NCI-H748 treated with DMSO at 0.1 percent for 48 hours (cell line): ENCODE results near the gene RAMP1.
"Not testable (repeated sequence)": the region's sequence is repeated elsewhere in the genome, so short reads cannot be mapped to it uniquely, and the experiment has no call there.

Source experiments
- DNase-seq: peaks from one replicate; lab custom pipeline; 2025; lab: John Stamatoyannopoulos, UW

Gene RAMP1

DNA sequence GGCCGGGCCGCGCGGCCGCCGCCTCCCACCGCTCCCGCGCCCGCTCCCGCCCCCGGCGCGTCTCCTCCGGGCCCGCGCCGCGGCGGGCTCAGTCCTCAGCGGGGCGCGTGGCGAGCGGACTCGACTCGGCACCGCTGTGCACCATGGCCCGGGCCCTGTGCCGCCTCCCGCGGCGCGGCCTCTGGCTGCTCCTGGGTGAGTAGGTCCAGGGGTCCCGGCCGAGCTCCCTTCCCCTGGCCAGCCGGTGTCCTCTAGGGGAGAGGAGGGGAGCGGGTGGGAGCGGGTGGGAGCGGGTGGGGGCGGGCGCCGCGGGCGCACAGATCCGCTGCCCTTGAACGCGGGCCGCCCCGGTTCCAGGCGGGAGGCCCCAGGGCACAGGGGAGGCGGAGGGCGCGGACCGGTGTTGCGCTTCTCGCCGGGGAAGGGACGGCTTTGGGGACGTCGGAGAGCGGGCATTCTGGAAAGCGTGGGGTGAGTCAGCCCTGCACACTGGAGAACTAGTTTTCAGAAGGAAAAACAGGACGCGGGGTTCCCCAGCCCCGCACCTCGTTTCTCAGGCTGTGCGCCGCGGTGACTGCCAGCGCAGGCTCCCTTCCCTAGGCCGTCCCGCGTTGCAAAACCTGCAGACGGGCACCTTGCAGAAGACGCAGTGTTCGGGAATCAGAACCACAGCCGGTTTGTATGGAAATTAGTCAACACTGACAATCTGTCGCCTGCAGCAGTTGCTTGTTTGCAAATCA, at the start of gene RAMP1:
Gene RAMP1, plus strand, starts transcription at position 91 of the 740 bp plus-strand sequence. Its CDS starts 53 bp downstream, at position 144.
- DNase-seq: no peak

DNA sequence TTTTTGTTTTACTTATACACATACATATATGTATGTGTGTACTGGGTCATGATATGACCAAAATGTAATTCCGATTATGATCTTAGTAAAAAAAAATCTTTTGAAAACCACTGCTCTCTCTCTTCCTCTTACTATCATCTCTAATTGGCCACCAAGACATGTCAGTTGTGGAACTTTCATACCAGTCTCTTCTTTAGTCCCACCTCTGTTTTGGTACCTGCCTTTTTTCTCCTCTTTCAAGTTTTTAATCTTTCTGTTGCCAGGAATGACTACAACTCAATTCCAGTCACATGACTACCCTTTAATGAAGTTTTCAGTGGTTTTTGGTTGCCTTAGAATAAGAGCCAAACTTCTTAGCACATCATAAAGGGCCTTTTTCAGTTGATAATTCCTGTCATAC, 43.8 kb upstream of the RAMP1 start:
- no peak for DNase-seq

DNA sequence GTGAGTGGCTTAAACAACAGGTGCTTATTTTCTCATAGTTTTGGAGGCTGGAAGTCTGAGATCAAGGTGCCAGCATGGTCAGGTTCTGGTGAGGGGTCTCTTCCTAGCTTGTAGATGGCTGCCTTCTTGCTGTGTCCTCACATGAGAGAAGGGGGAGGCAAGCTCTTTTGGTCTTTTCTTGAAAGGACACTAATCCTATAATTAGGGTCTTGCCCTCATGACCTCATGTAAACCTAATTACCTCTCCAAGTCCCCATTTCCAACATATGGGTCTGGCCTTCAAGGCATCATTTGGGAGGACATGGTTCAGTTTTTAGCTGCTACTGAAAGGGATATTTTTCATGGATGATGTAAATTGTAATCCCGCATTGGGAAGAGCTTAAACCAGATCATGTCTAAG, 42.9 kb upstream of the RAMP1 start:
- no peak for DNase-seq

DNA sequence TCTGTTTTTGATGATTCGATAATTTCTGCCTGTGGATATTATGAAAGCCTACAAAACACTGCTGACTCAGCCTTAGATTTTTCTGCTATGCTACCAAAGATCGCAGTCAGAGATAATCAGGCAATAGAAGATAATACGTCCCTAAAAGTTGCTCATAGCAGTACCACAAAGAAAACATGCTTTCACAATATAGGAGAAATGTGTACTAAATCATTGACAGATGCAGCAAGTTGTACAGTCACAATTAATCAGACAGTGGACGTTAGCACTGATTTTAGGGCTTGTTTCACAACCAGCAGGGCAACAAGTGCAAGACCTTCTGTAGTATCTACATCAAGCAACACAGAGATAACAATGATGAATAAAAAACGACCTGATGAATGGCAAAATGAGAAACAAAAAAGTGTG, 41.4 kb upstream of the RAMP1 start:
- DNase-seq: no peak

DNA sequence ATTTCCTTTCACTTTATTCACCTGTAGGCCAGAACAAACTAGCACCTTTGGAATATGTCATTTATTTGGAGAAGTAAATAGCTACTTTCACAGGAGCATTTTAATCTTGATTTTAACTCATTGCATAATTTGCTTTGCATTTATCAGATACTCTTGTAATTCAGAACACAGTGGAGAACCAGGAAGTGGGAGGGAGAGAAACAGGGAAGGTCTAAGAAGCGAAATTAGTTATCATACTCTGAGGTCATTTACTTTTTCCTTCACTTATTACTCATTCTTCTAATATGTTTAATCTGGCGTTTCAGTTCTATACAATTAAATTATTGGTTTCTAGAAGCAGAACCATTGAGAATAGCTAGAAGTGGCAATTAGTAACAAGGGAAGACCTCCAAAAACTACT, 40.2 kb upstream of the RAMP1 start:
- no peak for DNase-seq

DNA sequence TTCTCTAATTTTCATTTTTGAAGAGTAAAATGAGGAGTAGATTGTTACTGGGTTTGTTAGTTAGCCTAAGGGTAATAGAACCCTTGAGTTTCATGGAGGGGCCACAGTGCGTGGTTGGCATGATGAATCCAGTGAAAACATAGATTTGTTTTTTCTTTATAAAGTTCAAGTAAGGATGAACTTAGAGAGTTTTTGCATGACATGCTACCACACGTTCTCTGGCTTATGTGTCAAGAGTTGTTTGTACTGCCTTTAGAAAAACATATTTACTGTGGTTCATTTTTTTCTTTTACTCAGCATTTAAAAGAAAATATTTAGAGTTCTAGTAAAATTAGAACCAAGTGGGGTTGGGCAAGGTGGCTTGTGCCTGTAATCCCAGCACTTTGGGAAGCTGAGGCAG, 39.0 kb upstream of the RAMP1 start:
- no peak for DNase-seq

DNA sequence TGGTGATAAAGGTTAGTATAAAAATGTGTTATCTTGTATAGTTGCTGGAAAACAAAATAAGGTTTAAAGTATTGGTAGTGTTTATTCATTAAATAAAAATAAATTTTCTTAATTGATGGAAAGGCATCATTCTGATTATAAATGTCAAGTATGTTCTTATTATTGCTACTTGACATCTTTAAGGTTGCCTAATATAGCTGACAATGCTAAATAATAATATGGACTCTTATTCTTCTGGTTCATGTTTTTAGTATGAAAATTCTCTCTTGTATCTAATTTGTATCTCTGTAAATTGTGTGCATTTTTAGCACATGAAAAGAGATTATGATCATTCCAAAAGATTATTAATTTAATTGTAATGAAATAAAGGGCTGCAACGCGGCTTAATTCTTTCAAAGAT, 35.9 kb upstream of the RAMP1 start:
- no peak for DNase-seq

DNA sequence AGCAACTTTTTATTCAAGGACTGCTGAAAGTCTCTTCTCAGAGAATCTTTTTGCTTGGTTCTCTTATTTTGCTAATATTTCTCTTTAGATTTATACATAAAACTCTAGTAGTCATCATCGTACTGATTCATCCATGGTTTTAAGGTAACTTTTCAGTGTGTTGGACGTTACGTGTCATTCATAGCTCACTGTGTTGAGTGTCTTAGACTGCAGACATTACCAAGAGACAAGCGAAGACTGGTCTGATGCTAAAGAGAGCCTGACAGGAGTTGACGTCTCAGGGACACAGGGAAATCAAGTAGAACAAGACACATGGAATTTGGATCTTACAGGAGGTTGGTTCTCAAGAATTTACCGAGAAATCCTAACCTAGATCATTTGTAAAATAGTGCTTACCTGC, 35.3 kb upstream of the RAMP1 start:
- DNase-seq: no peak

DNA sequence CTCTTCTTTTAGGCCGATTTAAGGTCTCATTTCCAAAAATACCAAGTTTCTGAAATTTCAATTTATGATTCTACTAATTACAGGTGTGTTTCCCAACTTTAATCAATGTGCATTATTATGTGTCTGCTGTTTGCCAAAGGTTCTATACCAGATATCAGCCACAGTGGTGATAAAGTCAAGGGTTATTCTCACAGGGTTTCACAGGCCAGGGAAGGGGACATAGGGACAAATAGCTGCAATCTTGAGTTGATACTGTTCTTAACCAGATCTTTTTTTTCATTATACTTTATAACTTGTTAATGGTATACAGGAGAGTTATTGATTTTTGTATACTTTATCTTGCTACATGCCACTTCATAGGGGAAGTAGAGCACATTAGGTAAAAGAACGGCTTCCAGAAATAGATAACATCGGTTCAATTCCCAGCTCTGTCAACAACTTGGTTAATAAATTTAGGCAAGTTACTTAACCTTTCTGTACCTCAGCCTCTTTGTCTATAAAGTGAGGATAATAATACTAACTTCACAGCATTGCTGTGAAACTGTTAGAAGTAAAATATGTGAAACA, 31.9 kb upstream of the RAMP1 start:
- no peak for DNase-seq

DNA sequence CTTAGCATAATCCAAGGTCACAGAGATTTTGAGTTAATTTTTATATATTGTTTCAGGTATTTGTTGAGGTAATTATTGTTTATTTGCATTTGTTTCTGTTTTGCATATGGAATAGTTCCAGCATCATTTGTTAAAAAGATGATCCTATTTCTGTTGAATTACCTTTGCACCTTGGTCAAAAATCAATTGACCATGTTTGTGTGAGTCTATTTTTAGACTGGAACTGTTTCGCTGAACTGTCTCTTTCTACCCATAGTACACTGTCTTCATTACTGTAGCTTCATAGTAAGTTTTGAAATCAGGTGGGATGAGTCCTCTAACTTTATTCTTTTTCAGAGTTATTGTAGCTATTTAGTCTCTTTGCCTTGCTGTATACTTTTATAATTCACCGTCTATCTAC, 28.9 kb upstream of the RAMP1 start:
- DNase-seq: no peak

DNA sequence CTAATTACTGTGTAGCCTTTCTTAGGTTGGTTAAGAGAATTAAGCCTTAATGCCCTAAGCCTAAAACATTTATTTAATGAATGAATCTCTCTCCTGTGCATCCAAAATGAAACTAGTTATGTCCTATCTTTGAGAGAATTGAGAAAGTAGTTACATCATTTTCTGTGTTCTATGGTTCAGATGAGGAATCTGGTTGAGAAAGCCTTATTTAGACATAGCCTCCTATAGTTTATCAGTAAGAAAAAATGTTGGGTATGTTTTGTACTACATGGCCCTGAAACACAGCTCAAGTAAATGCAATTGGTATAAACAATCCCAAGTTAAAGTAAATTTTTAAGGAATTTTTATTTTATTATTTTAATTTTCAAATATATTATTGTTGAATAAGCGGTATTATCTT, 25.9 kb upstream of the RAMP1 start:
- DNase-seq: no peak

DNA sequence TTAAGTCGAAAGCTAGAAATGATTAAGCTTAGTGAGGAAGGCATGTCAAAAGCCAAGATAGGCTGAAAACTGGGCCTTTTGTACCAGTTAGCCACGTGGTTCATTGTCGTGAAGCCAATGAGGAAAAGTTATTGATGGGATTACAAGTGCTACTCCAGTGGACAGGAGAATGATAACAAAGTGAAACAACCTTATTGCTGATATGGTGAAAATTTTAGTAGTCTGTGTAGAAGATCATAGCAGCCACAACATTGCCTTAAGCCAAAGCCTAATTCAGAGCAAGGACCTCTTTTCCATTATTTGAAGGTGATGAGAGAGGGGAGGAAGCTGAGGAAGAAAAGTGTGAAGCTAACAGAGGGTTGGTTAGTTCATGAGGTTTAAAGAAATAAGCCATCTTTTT, 24.1 kb upstream of the RAMP1 start:
- DNase-seq: no peak

DNA sequence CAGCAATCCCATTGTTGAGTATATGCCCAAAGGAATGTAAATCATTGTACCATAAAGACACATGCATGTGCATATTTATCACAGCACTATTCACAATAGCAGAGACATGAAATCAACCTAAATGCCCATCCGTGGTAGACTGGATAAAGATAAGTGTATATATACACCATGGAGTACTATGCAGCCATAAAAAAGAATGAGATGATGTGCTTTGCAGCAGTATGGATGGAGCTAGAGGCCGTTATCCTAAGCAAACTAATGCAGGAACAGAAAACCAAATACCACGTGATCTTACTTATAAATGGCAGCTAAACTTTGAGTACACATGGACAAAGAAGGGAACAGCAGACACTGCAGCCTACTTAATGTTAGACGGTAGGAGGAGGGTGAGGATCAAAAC, 18.4 kb upstream of the RAMP1 start:
- DNase-seq: no peak

DNA sequence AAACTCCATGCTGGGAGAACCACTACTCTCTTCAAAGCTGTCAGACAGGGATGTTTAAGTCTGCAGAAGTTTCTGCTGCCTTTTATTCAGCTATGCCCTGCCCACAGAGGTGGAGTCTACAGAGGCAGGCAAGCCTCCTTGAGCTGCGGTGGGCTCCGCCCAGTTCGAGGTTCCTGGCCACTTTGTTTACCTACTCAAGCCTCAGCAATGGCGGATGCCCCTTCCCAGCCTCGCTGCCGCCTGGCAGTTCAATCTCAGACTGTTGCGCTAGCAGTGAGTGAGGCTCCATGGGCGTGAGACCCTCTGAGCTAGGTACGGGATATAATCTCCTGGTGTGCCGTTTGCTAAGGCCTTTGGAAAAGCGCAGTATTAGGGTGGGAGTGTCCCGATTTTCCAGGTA, 10.5 kb upstream of the RAMP1 start:
- not testable (repeated sequence) for DNase-seq

DNA sequence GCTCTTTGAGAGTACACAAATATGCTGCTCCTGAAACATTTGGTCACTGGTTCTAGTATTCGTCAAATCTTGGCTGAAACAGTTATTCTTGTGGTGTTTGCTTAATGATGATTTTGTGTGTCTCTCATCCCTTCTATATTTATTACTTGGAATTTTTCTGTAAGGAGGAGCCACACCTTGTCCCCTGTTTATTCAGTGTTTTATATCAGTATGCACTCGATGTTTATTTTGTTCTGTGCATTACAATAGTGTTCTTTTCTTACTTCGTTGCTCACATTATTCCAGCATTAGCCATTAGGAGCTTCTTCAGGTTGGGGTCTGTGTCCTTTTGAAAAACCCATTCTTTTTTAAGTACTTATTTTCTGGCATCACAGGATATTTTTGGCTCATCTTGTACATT, 5.1 kb upstream of the RAMP1 start:
- no peak for DNase-seq

DNA sequence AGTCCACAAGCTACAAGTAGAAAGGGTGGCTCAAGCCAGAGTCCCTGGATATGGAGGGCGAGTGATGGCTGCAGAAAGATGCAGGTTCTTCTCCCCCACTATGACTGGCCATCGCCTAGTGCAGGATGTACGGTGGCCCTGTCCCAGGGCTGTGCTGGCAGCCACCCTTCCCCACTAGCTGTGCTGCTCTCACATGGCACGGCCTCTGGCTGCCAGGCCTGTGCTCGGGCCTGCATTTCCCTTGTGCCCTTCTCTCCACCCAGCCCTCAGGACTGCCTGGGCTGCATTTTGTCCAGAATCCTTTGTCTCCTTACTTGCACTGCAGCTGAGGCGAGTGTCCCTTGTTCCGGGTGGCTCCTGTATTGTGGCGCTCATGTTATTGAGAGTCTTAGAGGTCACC, 1.6 kb upstream of the RAMP1 start:
- no peak for DNase-seq

DNA sequence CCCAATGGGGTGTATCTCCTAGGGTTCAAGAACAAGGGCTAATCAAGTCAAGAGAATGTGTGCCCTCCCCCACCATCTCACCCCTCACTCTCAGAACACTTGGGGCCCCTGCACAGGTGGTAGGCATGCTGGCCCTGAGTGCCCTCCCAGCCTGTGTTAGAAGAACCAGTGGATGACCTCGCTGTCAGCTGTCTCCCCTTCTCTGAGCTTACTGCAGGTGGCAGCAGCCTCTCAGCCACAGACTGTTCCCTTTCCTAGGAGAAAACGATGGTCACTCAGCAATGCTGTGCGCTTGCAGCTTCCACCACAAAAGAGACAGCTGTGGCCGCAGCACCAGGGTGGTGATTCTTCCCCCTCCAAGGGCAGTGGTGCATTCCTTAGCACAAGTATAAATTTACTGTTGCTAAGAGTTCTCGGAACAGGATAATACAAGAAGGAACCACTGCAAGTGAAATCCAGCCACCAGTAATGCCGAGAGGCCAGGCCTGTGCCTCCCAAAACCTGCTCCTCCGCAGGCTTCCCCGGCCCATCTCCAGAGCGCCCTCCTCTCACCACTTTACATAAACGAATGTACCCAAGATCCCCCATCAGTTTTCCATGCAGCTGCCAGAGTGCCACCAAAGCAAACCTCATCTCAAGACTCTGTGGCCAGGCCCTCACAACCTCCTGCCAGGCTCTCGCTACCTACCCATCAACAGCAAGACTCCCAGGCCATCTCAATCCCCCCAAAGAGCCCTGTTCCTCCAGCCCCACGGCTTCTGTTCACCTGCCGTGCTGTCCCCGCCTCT, 935 bp upstream of the RAMP1 start:
- no peak for DNase-seq

DNA sequence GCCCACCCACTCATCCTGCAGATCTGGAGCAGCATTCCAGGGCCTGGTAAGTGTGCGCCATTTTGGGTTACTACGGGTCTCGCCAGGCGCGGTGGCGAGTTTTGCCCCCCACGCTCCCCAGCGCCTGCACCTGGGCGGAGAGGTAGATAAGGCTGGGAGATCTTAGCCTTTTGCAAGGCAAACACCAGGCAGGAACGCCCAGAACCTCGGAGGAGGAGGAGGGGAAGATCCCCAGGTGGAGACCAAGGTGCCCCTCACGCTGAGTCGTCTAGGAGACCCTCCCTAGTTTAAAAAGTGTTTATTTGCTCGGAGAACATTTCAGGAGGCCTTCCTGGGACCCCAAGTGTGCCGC, 365 bp upstream of the RAMP1 start:
- DNase-seq: no peak

DNA sequence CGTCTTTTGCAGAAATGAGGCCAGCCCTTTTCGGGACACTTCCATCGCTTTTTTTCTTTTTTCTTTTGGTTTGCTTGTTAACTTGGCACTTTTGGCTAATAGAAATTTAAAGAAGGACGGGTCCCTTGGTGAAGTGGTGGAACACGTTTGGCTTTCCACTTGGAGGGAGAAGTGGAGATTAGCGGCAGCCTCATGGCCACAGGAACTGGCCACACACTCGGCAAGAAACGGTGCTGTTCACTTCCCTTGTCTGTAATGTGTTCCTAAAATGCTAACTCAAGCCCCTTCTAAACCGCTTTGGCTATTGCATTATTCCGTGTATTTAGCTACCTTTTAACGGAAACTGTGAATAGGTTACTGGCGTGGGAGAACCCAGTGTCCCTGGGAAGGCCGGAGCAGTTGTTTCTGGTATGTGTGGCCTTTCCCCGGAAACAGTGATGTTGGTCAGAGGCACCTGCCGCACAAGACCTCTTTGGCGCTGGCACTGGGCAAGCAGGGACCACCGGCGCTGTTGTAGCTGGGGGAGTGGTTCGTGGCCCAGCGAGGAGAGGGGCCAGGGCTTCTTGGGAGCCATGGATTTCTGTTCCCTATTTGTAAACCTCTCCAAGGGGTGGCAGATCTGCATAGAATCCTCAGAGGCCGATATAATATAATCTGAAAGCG, 981 bp downstream of the RAMP1 start:
- no peak for DNase-seq

DNA sequence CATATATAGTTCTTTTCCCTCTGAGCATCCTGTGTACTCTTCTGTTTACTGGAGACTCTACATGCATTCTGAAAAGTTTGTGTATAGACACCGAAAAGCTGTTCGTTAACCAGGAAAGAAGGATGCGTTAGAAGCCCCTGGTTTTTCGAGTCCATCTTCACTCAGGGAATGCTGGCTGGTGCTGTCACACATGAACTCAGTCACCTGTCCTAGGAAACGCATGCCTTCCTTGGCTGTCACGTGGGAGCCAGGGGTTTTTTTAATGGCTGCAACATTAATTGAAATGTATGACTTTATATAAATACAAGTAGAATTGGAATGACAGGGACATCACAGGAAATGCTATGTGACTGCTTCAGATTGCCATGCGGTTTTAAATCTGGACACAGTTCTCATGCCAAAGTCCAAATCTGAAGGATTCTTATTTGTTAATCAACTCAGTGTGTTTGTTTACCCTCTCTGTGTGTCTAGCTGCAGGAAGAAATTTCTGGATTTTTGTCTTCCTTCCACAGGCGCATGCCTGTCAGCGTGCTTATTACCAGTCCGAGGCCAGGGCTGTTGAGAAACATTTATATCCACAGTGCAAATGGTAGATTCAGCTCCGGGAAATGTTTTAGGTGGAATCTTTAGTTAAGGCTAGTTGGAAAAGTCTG, 2.6 kb downstream of the RAMP1 start:
- no peak for DNase-seq

DNA sequence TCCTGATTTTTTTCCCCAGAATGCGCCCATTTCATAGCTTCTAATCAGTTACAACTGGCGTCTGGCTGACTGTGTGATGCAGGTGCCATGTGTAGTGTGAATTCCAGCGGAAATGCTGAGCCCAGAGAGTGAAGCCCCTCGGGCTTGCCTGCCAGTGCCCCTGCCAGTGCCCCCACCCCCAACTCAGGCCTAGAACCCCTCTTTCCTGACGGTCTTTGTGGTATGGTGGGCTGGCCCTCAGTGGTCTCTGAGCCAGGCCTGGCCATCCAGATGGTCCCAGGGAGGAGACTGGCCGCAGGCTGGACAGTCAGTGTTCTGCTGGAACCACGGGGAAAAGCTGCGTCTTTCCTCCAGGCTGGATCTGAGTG, 3.1 kb downstream of the RAMP1 start:
- DNase-seq: no peak

DNA sequence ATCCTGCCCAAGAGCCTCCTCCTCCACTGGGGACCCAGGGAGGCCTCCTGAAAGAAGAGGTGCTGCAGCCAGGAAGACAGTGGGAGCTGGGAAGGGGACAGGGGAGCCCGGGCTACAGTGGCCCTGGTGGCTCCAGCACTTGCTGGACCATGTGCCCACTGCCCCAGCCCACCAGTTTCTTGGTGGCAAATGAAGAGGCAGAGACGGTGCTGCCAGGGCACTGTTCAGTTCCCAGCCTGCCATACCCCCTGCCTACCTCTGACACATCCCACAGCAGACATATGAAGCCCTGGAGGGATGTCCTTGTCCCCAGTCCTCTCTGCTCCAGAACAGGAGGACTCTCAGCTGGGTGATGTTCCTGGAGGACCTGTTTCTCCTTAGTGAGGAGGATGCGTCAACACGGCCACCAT, 3.7 kb downstream of the RAMP1 start:
- DNase-seq: no peak
